ENCODE data around the gene GOLGA8T. TPM values are rescaled to one million over a fixed set of nuclear protein-coding genes. Genes with fewer than 3 reads are reported as not detected.
A peak's percentile ranks its signal among the peaks of the same experiment; 100 is the strongest.
"Not testable (repeated sequence)": the region's sequence is repeated elsewhere in the genome, so short reads cannot be mapped to it uniquely, and the experiment has no call there.

Gene GOLGA8T
- total RNA-seq, 2 donors from 2014 or later: 0.17 to 0.26 TPM

- not testable (repeated sequence) for H3K27me3 Mint-ChIP-seq; H3K36me3 Mint-ChIP-seq (ENCODE audit: low read depth); H3K27ac Mint-ChIP-seq; H3K9me3 ChIP-seq (ENCODE audit: control insufficient read depth, low read length, poor library complexity, severe bottlenecking); H3K4me1 Mint-ChIP-seq
- peak; percentile 85 for ATAC-seq
- peak; percentile 53 to 67 (median 56) for DNase-seq
- peak overlapping the region; percentile 4 for H3K4me3 Mint-ChIP-seq
Measured at GRCh38 chr15:30173041-30173608, 38.3 kb downstream of the GOLGA8T start.

DNA sequence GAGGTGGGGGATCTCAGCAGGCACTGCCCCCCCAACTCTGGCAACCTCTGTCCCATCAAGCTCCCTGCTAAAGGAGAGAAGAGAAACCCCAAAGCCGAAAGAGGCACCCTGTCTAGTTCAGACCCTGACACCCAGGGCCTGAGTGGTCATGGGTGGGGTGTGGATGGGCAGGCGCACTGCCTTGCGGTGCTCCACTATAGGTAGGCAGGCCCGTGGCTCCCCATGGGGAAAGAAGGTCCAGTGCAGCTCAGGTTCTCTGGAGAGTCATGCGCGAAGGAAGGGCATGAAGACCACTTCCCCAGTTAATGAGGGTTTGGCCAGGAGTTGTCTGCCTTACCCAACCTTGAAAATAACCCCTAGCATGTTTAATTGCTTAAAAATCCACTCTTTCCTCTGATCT lies 40.4 kb downstream of the GOLGA8T start:
- H3K36me3 Mint-ChIP-seq (ENCODE audit: low read depth); H3K4me1 Mint-ChIP-seq; ATAC-seq; DNase-seq; H3K4me3 Mint-ChIP-seq; H3K27me3 Mint-ChIP-seq; H3K27ac Mint-ChIP-seq; H3K9me3 ChIP-seq (ENCODE audit: control insufficient read depth, low read length, poor library complexity, severe bottlenecking): not testable (repeated sequence)

GRCh38 chr15:30176613-30177012 lies 41.8 kb downstream of the GOLGA8T start:
- not testable (repeated sequence) for H3K27me3 Mint-ChIP-seq; DNase-seq; H3K4me3 Mint-ChIP-seq; H3K36me3 Mint-ChIP-seq (ENCODE audit: low read depth); H3K9me3 ChIP-seq (ENCODE audit: control insufficient read depth, low read length, poor library complexity, severe bottlenecking); H3K4me1 Mint-ChIP-seq; H3K27ac Mint-ChIP-seq; ATAC-seq

DNA sequence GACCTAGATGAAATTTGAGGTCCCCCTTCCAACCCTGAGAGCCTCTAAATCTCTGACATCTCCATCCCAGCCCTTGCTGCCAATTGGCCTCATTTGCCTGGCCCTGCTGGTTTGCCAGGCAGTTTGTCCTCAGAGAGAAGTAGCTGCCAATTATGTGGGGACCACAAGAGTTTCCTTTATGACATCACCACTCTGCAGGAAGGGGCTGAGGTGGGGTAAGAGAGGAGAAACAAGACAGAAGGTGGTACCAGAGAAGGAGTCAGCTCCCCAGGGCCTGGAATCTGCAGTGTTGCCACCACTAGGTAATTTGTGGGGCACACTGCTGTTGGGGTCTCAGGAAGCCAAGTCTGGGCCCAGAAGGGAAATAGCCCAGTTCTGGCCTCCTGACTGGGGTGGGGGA lies 45.0 kb downstream of the GOLGA8T start:
- H3K27ac Mint-ChIP-seq; H3K4me1 Mint-ChIP-seq; H3K36me3 Mint-ChIP-seq (ENCODE audit: low read depth); H3K9me3 ChIP-seq (ENCODE audit: control insufficient read depth, low read length, poor library complexity, severe bottlenecking); H3K27me3 Mint-ChIP-seq; H3K4me3 Mint-ChIP-seq; DNase-seq: not testable (repeated sequence)
- peak; percentile 46 for ATAC-seq

DNA sequence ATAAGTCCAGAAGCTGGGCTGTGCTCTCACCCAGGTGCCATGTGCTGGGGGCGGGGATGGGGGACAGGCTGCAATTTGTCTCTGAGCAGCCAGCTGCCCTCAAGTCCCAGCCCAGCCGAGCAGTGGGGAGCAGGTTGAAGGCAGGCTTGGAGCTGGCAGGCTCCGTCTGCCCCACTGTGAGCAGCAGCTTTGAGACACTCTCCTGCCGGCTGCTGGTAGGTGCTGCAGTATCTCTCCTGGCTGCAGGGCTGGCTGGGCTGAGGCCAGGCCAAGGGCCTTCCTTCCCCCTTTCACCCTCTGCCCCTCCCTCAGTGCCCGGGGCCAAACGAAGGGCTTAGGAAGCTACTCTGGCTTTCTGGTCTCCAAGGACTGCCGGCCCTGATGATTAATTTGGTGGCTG lies 50.6 kb downstream of the GOLGA8T start:
- not testable (repeated sequence) for ATAC-seq; H3K4me3 Mint-ChIP-seq; H3K27ac Mint-ChIP-seq; DNase-seq; H3K36me3 Mint-ChIP-seq (ENCODE audit: low read depth); H3K4me1 Mint-ChIP-seq; H3K9me3 ChIP-seq (ENCODE audit: control insufficient read depth, low read length, poor library complexity, severe bottlenecking); H3K27me3 Mint-ChIP-seq

DNA sequence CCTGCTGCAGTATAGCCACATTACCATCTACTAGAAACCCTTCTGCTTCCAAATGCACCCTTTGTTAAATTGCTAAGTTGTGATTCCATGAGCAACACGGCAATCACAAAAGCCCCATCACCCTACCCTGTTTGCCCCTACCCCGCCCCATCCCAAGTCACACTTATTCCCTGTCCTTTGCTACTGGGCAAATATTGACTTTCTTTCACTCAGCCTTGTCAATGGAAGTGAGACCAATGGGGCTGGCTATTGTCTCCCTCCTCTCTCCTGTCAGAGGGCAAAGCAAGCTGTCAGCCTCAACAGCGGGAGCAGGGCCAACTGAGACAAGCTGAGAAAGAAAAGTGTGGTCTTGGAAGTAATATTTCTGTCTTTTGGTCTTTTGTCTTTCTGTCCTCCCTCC lies 52.6 kb downstream of the GOLGA8T start:
- DNase-seq; H3K9me3 ChIP-seq (ENCODE audit: control insufficient read depth, low read length, poor library complexity, severe bottlenecking); ATAC-seq; H3K27me3 Mint-ChIP-seq; H3K27ac Mint-ChIP-seq; H3K4me3 Mint-ChIP-seq; H3K36me3 Mint-ChIP-seq (ENCODE audit: low read depth); H3K4me1 Mint-ChIP-seq: not testable (repeated sequence)

DNA sequence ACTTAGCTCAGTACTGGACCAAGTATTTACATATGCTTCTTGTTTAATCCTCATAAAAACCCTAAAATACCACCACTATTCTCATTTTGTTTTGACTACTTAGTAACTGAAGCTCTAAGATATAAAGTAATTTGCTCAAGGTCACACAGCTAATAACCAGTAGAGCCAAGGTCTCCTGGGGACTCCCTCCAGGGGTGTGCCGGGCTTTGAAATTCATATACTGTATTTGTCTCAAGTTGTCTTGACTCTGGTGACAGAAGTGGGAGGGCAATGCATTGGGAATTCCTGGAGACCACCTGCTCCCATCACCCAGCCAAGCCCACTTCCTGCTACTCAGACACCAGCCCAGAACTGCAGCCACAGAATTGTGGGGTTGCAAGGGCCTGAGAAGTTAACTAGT lies 54.9 kb downstream of the GOLGA8T start:
- not testable (repeated sequence) for H3K27me3 Mint-ChIP-seq; H3K4me1 Mint-ChIP-seq; DNase-seq; ATAC-seq; H3K36me3 Mint-ChIP-seq (ENCODE audit: low read depth); H3K9me3 ChIP-seq (ENCODE audit: control insufficient read depth, low read length, poor library complexity, severe bottlenecking); H3K4me3 Mint-ChIP-seq; H3K27ac Mint-ChIP-seq

- not testable (repeated sequence) for H3K4me3 Mint-ChIP-seq; H3K27me3 Mint-ChIP-seq; ATAC-seq; DNase-seq; H3K27ac Mint-ChIP-seq; H3K4me1 Mint-ChIP-seq; H3K36me3 Mint-ChIP-seq (ENCODE audit: low read depth); H3K9me3 ChIP-seq (ENCODE audit: control insufficient read depth, low read length, poor library complexity, severe bottlenecking)
Measured at GRCh38 chr15:30191143-30191542, 56.3 kb downstream of the GOLGA8T start.

DNA sequence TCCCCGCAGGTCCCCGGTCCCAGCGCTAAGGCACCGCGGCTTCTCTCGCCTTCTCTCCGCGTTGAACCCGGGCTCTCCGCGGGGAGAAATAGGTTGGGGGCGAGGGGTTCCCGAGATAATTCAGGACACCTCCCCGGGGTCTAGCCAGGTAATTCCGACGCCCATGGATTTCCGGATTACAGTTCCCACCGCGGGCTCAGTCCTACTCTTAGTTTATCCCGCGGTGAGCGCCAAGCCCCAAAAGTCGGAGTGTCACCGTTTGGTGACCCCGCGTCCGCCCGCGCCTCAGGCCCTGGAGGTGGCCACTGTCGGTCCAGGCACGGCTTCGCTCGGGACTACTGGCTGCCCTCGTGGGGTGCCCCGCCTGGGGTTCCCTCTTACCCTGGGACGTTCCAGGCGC lies 56.8 kb downstream of the GOLGA8T start:
- ATAC-seq: peak; percentile 8
- not testable (repeated sequence) for H3K27ac Mint-ChIP-seq; H3K9me3 ChIP-seq (ENCODE audit: control insufficient read depth, low read length, poor library complexity, severe bottlenecking); H3K36me3 Mint-ChIP-seq (ENCODE audit: low read depth); DNase-seq; H3K27me3 Mint-ChIP-seq; H3K4me1 Mint-ChIP-seq
- peak overlapping the region; percentile 68 for H3K4me3 Mint-ChIP-seq

DNA sequence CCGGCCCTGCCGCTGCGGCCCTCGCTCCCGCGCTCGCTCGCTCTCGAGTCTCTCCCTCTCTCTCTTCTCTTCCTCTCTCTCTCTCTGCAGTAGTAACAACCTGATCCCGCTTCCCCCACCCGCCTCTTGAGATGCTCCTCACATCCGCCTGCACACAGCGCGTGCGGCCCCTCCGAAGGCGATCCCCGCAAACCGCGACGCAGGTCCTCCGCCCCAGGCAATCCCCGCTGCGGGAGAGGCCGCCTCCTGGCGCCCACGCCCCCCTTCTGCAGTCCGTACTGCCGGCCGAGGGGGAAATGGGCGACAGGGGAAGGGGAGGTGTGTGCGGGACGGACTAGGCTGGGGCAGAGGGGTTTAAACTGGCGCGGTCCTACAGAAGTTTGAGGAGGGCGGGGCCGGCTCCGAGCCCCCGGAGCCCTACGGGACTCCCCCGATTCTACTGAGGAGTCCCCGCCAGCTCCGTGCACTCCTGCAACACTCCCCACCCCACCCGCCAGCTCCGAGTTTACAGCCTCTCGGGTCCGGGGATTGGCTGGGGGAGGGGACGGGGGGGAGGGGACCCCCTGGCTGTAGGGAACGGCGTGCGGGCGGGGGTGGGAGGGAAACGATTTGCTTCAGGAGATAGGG lies 57.4 kb downstream of the GOLGA8T start:
- H3K27me3 Mint-ChIP-seq; H3K27ac Mint-ChIP-seq; H3K36me3 Mint-ChIP-seq (ENCODE audit: low read depth); DNase-seq; H3K9me3 ChIP-seq (ENCODE audit: control insufficient read depth, low read length, poor library complexity, severe bottlenecking); H3K4me1 Mint-ChIP-seq: not testable (repeated sequence)
- peak; percentile 74 for ATAC-seq
- peak overlapping the region; percentile 68 for H3K4me3 Mint-ChIP-seq

GRCh38 chr15:30192892-30193291 lies 58.0 kb downstream of the GOLGA8T start:
- H3K27me3 Mint-ChIP-seq; H3K27ac Mint-ChIP-seq; H3K4me1 Mint-ChIP-seq; H3K4me3 Mint-ChIP-seq; H3K36me3 Mint-ChIP-seq (ENCODE audit: low read depth); ATAC-seq; H3K9me3 ChIP-seq (ENCODE audit: control insufficient read depth, low read length, poor library complexity, severe bottlenecking); DNase-seq: not testable (repeated sequence)

Other genes with a start within 250 kb of the GOLGA8T start
- under 1 TPM in 1 of 2 donors, not detected in 1; 0.50 TPM for gene GOLGA8J, start 52.1 kb upstream of the GOLGA8T start, total RNA-seq

Measured in T-helper 17 cell (primary cell).